ENCODE measurements around the gene TBKBP1.

DNA sequence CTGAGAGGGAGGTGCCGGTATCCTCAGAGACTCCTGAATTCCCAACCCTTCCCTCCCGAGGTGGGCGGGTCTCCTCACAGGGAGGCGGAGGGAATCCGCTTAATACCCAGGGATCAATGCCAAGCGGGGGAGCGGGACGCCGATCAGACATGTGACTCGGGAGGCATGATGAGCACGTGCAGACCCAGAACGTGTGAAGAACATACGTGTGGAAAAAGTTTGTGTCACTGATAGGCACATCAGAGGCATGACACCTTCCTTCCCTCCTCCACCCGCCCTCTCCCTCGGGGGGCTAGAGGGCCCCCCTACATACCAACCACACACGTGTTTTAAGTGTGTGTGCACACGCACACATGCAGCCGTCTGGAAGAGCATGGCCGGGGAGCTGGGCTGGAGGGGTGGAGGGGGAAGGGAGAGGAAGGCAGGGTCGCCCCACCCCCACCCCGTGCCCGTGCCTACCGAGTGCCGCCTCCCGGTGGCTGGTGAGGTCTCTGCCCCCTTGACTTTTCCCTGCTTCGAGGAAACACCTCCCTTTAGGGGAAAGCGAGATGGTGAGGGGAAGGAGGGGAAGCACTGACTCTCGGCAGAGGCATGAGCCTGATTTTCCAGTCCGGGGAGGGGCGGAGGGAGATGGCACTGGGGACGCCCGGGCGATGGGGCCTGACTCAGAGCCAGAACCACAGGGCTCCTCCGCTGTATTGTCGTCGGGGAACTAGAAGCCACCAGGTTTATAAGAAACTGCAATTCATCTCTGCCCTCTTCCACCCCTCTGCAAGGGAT, 27.0 kb downstream of the TBKBP1 start:
- TF ChIP-seq POLR2AphosphoS5 (IDR thresholded peaks at IDR 0.05; ENCODE audit: insufficient read depth, low read depth, low read length) = no peak
- TF ChIP-seq, protein P1, sequence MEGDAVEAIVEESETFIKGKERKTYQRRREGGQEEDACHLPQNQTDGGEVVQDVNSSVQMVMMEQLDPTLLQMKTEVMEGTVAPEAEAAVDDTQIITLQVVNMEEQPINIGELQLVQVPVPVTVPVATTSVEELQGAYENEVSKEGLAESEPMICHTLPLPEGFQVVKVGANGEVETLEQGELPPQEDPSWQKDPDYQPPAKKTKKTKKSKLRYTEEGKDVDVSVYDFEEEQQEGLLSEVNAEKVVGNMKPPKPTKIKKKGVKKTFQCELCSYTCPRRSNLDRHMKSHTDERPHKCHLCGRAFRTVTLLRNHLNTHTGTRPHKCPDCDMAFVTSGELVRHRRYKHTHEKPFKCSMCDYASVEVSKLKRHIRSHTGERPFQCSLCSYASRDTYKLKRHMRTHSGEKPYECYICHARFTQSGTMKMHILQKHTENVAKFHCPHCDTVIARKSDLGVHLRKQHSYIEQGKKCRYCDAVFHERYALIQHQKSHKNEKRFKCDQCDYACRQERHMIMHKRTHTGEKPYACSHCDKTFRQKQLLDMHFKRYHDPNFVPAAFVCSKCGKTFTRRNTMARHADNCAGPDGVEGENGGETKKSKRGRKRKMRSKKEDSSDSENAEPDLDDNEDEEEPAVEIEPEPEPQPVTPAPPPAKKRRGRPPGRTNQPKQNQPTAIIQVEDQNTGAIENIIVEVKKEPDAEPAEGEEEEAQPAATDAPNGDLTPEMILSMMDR (IDR thresholded peaks at IDR 0.05; ENCODE audit: extremely low read depth in 1 of 2, insufficient read depth in 1 of 2, low read depth in 1 of 2, low read length in 2 of 2) = no peak
- TF ChIP-seq, protein P2, sequence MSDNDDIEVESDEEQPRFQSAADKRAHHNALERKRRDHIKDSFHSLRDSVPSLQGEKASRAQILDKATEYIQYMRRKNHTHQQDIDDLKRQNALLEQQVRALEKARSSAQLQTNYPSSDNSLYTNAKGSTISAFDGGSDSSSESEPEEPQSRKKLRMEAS (IDR thresholded peaks at IDR 0.05; ENCODE audit: insufficient read depth, insufficient read length) = no peak
- no peak for TF ChIP-seq EZH2 (IDR thresholded peaks at IDR 0.05; ENCODE audit: borderline replicate concordance, low read depth, low read length, severe bottlenecking)
- TF ChIP-seq POLR2A (IDR thresholded peaks at IDR 0.05; ENCODE audit: low read depth, low read length) = no peak
- no peak for TF ChIP-seq MYC (IDR thresholded peaks at IDR 0.05; ENCODE audit: low read depth, low read length)
- TF ChIP-seq GATA2 (IDR thresholded peaks at IDR 0.05; ENCODE audit: insufficient read depth, insufficient read length, low read depth, low read length) = no peak
- no peak for TF ChIP-seq JUN (IDR thresholded peaks at IDR 0.05; ENCODE audit: borderline replicate concordance, insufficient read depth, insufficient read length, low read depth)
- TF ChIP-seq FOS (IDR thresholded peaks at IDR 0.05; ENCODE audit: borderline replicate concordance, insufficient read depth, low read length) = no peak
